ENCODE results near the gene MRPL23.

GRCh38 chr11:1939006-1939625 is 8.0 kb upstream of the MRPL23 start:
- TF ChIP-seq CTCF (IDR thresholded peaks at IDR 0.05) (no peak), POLR2A (IDR thresholded peaks at IDR 0.05) (no peak)
